Measurements from ENCODE around the gene PIAS4.

DNA sequence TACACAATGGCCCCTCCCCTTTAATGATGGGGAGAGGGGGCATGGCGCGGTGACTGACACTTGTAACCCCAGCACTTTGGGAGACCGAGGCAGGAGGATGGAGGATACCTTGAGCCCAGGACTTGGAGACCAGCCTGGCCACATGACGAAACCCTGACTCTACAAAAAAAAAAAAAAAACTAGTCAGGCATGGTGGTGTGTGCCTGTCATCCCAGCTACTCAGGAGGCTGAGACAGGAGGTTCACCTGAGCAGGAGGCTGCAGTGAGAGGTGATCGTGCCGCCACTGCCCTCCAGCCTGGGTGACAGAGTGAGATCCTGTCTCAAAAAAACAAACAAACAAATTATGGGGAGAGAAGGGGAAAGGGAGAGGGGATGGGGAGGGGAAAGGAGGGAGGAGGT lies 72.9 kb downstream of the PIAS4 start:
- no peak for TF ChIP-seq EZH2 (IDR thresholded peaks at IDR 0.05; ENCODE audit: insufficient read depth, poor library complexity, severe bottlenecking)
- TF ChIP-seq EZH2phosphoT487 (IDR thresholded peaks at IDR 0.05; ENCODE audit: insufficient read depth, low read depth): no peak
